Lower leg skin (tissue), 4 donors: ENCODE data around the gene NTM. TPM values are rescaled to one million over a fixed set of nuclear protein-coding genes. Genes with fewer than 3 reads are reported as not detected.

Experiments
- DNase-seq, 2 donors: peaks; one replicate each; pipeline ENCODE4 v3.0.0-alpha.2; 2019; ENCODE audit warnings: low spot score in 2 of 2
- H3K4me3 ChIP-seq: fragments of 200-600 bp; sonication (generic); 2 replicates; pipeline ENCODE4 v1.5.1; 2017; ENCODE audit warnings: mild to moderate bottlenecking, low read depth; ENCODE audit not compliant: poor library complexity, severe bottlenecking
- CTCF ChIP-seq, 3 donors: fragments of 450-650 bp; IDR thresholded peaks; one replicate each; pipeline ENCODE4 v1.5.1; 2016; ENCODE audit warnings: antibody characterized with exemption in 3 of 3, mild to moderate bottlenecking in 3 of 3, moderate library complexity in 2 of 3
- POLR2A ChIP-seq, 2 donors: fragments of 450-650 bp; IDR thresholded peaks; one replicate each; pipeline ENCODE4 v1.6.1; 2016 to 2017; ENCODE audit warnings: antibody characterized with exemption in 2 of 2, mild to moderate bottlenecking in 1 of 2, moderate library complexity in 1 of 2
- WGBS, 2 donors: methylation state at CpG; one replicate each; pipeline ENCODE4 v1.1.5; 2018; 5-methylcytosine and 5-hydroxymethylcytosine counted together
- intact Hi-C: fragments of 100-400 bp; cut with DNase I; formaldehyde crosslinking; loops from one replicate; pipeline ENCODE4 v1.15.0; 2023; ENCODE audit warnings: low total_unique reads
- total RNA-seq, 4 donors: library from RNA; depleted of rRNA; stranded (reverse); fragments of >200 nt; gene quantifications; one replicate each; pipeline ENCODE4 v1.1.0, GENCODE V29; 2016

The NTM gene
- total RNA-seq, 4 donors from 2014 or later: 2.8 to 5.7 (median 4.9) TPM

- 33 to 47% methylated on average over 2 of the region's 2 CpGs for WGBS, 2 donors
- DNase-seq: no peak
- intact Hi-C loops: no loop called here
- H3K4me3 ChIP-seq: no peak overlapping the region
- TF ChIP-seq POLR2A (IDR thresholded peaks at IDR 0.05) (no peak), CTCF (IDR thresholded peaks at IDR 0.05) (no peak)
These were observed 160.0 kb downstream of the NTM start for GRCh38 chr11:131530407-131530806.

GRCh38 chr11:131533149-131533548 is 162.7 kb downstream of the NTM start:
- 46 to 56% methylated on average over 8 of the region's 8 CpGs for WGBS, 2 donors
- TF ChIP-seq CTCF (IDR thresholded peaks at IDR 0.05): no peak
- no peak for TF ChIP-seq POLR2A (IDR thresholded peaks at IDR 0.05)
- DNase-seq: no peak
- intact Hi-C loops: no loop called here
- no peak overlapping the region for H3K4me3 ChIP-seq

- 63 to 67% methylated on average over 6 of the region's 6 CpGs for WGBS, 2 donors
- no peak for TF ChIP-seq CTCF (IDR thresholded peaks at IDR 0.05)
- TF ChIP-seq POLR2A (IDR thresholded peaks at IDR 0.05): no peak
- intact Hi-C loops: no loop called here
- no peak overlapping the region for H3K4me3 ChIP-seq
- DNase-seq: no peak
These were observed 163.6 kb downstream of the NTM start for GRCh38 chr11:131533998-131534397.

GRCh38 chr11:131534611-131535010 is 164.2 kb downstream of the NTM start:
- TF ChIP-seq POLR2A (IDR thresholded peaks at IDR 0.05): no peak
- TF ChIP-seq CTCF (IDR thresholded peaks at IDR 0.05): no peak
- intact Hi-C loops: no loop called here
- 83 to 91% methylated on average over 5 of the region's 5 CpGs for WGBS, 2 donors
- no peak overlapping the region for H3K4me3 ChIP-seq
- DNase-seq: no peak

- TF ChIP-seq CTCF (IDR thresholded peaks at IDR 0.05) (no peak), POLR2A (IDR thresholded peaks at IDR 0.05) (no peak)
- H3K4me3 ChIP-seq: no peak overlapping the region
- intact Hi-C loops: no loop called here
- 97 to 100% methylated on average over 2 of the region's 2 CpGs for WGBS, 2 donors
- no peak for DNase-seq
These were observed 165.7 kb downstream of the NTM start for GRCh38 chr11:131536159-131536558.

DNA sequence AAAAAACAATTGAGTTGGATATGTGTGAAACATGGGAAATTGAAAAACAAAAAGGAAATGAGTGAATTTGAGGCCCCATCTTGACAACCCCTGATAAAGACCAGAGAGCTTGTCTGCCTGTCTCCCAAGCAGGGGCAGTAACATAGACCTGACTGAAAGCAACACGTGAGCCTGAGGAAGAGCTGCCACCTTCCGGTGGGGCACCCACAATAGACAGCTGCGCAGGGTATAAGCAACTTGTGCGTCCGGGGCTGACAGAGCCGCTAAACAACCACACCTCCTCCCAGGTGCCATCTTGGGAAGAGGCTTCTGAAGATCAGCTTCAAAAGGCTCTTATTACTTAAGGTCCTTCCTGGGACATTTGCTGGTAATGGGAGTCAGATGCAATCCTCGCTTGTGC is 166.8 kb downstream of the NTM start:
- H3K4me3 ChIP-seq: no peak overlapping the region
- no peak for DNase-seq
- WGBS, 2 donors: 75 to 88% methylated on average over 7 of the region's 7 CpGs
- no peak for TF ChIP-seq CTCF (IDR thresholded peaks at IDR 0.05)
- no peak for TF ChIP-seq POLR2A (IDR thresholded peaks at IDR 0.05)
- intact Hi-C loops: no loop called here
